ENCODE results near the gene PNPLA2.

Gene PNPLA2

DNA sequence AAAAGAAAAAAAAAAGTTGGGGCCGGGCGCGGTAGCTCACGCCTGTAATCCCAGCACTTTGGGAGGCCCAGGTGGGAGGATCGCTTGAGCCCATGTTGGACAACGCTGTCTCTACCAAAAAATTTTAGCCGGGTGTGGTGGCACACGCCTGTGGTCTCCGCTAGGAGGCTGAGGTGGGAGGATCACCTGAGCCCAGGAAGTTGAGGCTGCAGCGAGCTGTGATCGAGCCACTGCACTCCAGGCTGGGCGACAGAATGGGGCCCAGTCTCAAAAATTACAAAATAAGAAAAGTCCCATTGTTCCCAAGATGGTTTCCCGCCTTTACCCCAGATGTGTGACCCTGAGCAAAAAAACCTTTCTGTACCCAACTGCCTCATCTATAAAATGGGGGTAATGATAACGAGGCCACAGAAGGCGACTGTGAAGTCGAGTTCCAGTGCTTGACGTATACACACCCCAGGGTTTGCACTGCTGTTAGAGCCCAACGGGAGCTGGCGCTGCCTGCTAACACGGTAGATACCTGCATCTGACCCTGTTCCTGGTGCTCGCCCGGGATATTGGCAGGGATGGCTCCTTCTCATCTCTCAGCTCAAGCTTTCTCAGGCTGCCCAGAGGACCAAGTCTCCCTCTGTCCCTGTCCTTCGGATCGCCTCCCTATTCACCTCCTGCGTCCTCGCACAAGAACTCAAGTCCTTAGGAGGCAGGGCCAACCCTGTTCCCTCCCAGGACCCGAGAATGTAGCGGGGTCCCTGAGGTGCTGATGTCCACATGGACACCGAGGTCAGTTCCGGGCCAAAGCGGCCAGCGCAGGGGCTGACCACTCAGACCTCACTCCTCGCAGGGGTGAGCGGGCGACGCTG lies 10.1 kb upstream of the PNPLA2 start:
- TF ChIP-seq, protein P1, sequence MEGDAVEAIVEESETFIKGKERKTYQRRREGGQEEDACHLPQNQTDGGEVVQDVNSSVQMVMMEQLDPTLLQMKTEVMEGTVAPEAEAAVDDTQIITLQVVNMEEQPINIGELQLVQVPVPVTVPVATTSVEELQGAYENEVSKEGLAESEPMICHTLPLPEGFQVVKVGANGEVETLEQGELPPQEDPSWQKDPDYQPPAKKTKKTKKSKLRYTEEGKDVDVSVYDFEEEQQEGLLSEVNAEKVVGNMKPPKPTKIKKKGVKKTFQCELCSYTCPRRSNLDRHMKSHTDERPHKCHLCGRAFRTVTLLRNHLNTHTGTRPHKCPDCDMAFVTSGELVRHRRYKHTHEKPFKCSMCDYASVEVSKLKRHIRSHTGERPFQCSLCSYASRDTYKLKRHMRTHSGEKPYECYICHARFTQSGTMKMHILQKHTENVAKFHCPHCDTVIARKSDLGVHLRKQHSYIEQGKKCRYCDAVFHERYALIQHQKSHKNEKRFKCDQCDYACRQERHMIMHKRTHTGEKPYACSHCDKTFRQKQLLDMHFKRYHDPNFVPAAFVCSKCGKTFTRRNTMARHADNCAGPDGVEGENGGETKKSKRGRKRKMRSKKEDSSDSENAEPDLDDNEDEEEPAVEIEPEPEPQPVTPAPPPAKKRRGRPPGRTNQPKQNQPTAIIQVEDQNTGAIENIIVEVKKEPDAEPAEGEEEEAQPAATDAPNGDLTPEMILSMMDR (IDR thresholded peaks at IDR 0.05; ENCODE audit: insufficient read depth, low read length, missing control alignments): no peak
- no peak for DNase-seq (ENCODE audit: low read depth, low spot score)
- peak overlapping the region; percentile 89 for H3K4me3 ChIP-seq (ENCODE audit: low read depth, low read length)
- POLR2A ChIA-PET: interaction anchor here (0.8 to 1.8 kb wide), 9 partner anchors 10 to 263 kb away, joined by 3 to 35 read pairs (median 4); partner anchors contain the start of genes CD151, PNPLA2 and TSPAN4
- CTCF ChIA-PET: interaction anchor here (1.1 kb wide), 1 partner anchor 10 kb away, joined by 3 read pairs; no protein-coding TSS in a partner anchor

DNA sequence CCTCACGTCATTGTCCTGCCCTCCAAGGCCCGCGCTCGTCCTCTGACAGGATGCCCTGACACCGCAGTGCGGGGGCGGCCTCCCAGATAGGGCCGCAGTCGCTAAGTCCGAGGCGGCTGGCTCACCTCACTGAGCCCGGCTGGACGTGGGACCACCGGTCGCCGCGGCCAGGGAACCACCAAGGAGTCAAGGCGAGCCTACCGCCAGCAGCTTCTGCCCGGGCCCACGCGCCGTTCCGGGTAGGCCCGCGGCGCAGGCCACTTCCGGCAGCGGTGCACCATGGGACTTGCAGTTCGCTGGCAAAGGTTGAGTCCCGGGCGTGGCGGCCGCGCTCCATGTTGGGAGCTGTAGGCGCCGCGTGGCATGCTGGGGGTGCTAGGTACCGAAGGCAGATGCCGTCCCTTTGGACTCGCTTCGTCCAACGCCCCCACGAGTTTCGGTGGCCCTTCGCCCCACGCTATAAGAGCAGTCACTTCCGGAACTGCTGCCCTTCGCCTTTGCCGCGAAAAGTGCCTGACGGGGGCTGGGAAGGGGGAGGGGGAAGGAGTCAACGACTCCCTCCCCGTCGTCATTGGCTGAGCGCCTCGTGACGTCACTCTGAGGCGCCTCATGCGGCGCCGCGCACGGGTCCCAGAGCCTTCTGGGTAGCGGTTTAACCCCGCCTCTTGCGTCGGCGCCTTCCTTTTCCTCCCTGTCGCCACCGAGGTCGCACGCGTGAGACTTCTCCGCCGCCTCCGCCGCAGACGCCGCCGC lies 9.3 kb upstream of the PNPLA2 start, which contains the start of gene RPLP2:
Gene RPLP2, plus strand, starts transcription at position 681 of the 753 bp plus-strand sequence. CDS start 268 bp downstream, outside the sequence.
- CTCF ChIA-PET: interaction anchor here (1.1 kb wide), 1 partner anchor 11 kb away, joined by 3 read pairs; no protein-coding TSS in a partner anchor
- DNase-seq (ENCODE audit: low read depth, low spot score): peak; percentile 71
- POLR2A ChIA-PET: interaction anchor here (0.8 to 1.8 kb wide), 9 partner anchors 10 to 263 kb away, joined by 3 to 35 read pairs (median 4); partner anchors contain the start of genes CD151, PNPLA2 and TSPAN4
- TF ChIP-seq, protein P1 (IDR thresholded peaks at IDR 0.05; ENCODE audit: insufficient read depth, low read length, missing control alignments): no peak
- peak within 1 kb of the TSS; percentile 89 for H3K4me3 ChIP-seq (ENCODE audit: low read depth, low read length)

DNA sequence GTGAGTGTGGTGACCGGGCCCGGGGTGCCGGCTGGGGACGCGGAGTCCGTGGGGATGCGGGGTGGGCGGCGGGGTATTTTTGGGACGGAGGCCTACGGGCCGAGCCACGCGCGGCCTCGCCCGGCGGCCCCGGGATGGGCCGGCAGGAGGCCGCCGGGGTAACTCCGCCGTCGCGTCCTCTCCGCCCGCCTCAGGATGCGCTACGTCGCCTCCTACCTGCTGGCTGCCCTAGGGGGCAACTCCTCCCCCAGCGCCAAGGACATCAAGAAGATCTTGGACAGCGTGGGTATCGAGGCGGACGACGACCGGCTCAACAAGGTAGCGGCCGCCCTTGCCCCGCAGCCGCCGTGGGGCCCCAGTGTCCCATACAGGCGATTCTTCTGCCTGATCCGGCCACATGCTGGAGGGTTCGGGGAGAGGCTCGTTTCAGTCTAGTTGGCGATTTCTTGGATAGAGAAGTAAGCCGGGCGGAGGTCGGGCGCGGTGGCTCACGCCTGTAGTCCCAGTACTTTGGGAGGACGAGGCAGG lies 8.6 kb upstream of the PNPLA2 start:
- POLR2A ChIA-PET: interaction anchor here (0.7 to 1.9 kb wide), 9 partner anchors 9 to 264 kb away, joined by 3 to 35 read pairs (median 4); partner anchors contain the start of genes PNPLA2 and TSPAN4
- peak overlapping the region; percentile 89 for H3K4me3 ChIP-seq (ENCODE audit: low read depth, low read length)
- CTCF ChIA-PET: no interaction called here

DNA sequence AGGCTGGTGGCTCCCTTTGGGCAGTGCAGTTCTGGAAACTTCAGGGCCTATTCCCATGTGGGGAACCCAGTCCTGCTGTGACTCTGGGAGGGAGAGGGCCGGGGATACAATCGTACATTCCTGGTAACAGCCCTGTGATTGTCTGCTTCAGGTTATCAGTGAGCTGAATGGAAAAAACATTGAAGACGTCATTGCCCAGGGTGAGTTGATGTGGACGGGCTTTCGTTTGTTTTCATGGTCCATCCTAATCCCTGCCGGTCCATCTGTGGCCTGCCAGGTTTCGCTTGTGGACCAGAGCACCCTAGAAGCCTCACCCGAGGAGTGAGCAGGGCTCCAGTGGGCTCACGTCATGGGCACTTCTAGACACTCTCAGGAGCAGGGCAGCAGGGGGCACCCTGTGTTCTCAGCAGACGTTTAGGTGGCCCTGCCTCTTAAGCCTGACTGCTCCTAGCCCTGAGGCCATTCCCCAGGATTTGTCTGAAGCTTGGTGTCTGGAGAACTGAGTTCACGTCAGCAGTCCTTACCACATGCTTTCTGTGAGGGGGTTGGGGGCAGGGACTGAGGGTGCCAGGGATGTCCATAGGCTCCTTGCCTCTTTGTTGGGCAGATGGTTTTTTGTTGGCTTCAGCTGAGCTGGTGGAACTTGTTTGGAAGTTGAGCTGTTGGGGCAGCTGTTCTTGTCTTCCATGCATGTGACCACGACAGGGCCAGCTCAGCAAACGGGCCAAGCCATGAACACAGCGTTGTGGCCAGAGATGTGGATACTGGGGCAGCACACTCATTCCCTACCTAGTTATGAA lies 7.1 kb upstream of the PNPLA2 start:
- TF ChIP-seq, protein P1 (IDR thresholded peaks at IDR 0.05; ENCODE audit: insufficient read depth, low read length, missing control alignments): no peak
- H3K4me3 ChIP-seq (ENCODE audit: low read depth, low read length): peak overlapping the region; percentile 89
- ChIA-PET POLR2A (interaction anchor here (0.6 to 1.9 kb wide), 3 partner anchors 8 to 108 kb away, joined by 3 to 10 read pairs (median 4); partner anchors contain the start of gene PNPLA2), CTCF (interaction anchor here (0.7 to 0.9 kb wide), 2 partner anchors 14 to 27 kb away, joined by 3 read pairs; no protein-coding TSS in a partner anchor)
- no peak for DNase-seq (ENCODE audit: low read depth, low spot score)

More for the DNA sequence above, 8.6 kb upstream of the PNPLA2 start:
- no peak for DNase-seq (ENCODE audit: low read depth, low spot score)
- TF ChIP-seq, protein P1 (IDR thresholded peaks at IDR 0.05; ENCODE audit: insufficient read depth, low read length, missing control alignments): no peak

DNA sequence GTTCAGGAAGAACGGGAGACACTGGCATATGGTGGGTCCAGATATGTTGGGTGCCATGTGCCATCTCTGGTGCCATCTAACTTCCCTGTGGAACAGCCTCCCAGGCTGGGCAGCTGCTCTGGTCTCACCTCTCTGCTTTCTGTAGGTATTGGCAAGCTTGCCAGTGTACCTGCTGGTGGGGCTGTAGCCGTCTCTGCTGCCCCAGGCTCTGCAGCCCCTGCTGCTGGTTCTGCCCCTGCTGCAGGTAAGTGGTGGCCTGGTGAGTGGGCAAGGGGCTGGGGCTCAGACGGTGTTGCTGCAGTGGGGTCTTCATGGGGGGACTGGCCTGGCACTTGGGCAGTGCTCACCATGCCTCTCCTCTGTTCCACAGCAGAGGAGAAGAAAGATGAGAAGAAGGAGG lies 6.3 kb upstream of the PNPLA2 start:
- ChIA-PET CTCF (interaction anchor here (0.9 kb wide), 1 partner anchor 15 kb away, joined by 3 read pairs; no protein-coding TSS in a partner anchor), POLR2A (interaction anchor here (1.1 kb wide), 1 partner anchor 18 kb away, joined by 3 read pairs; no protein-coding TSS in a partner anchor)
- TF ChIP-seq, protein P1 (IDR thresholded peaks at IDR 0.05; ENCODE audit: insufficient read depth, low read length, missing control alignments): no peak
- H3K4me3 ChIP-seq (ENCODE audit: low read depth, low read length): no peak overlapping the region
- no peak for DNase-seq (ENCODE audit: low read depth, low spot score)

All from AG04449 (cell line).